Measurements from ENCODE around the gene ACCS. TPM values are rescaled to one million over a fixed set of nuclear protein-coding genes. Genes with fewer than 3 reads are reported as not detected.

Gene ACCS
- total and polyA plus RNA-seq, 2 of the 4 experiments (the other 2 are of a cell fraction), result 1.8 to 7.3 TPM

- no CpG with 5 or more reads among the region's 1 CpG for WGBS, 2 experiments (ENCODE audit: extremely low coverage in 2 of 2, insufficient read length in 1 of 2)
- Histone ChIP-seq H4K20me1 (ENCODE audit: insufficient read depth, low read length) (no peaks in the 10 kb centered on the region), H3K14ac (replicated peaks; ENCODE audit: low read depth, low read length) (no peak overlapping the region), H2AFZ (replicated peaks; ENCODE audit: low read length, poor library complexity) (no peak overlapping the region), H4K91ac (ENCODE audit: insufficient read depth, low read depth, low read length) (no peak overlapping the region), H3K4ac (ENCODE audit: low read depth, low read length) (no peak overlapping the region), H3K27ac (ENCODE audit: insufficient read depth, low read length) (no peak overlapping the region), H2BK5ac (ENCODE audit: low read depth, low read length, poor library complexity, severe bottlenecking) (no peak overlapping the region), H3K4me1 (ENCODE audit: control insufficient read depth, insufficient read depth, low read length) (no peaks in the 10 kb centered on the region), H3K4me2 (ENCODE audit: low read depth, low read length) (no peak overlapping the region), H3K56ac (ENCODE audit: extremely low read depth, insufficient read depth, low read length) (no peak overlapping the region), H3K4me3 (ENCODE audit: insufficient read depth, low read depth, low read length) (no peak overlapping the region), H3K23ac (ENCODE audit: low read depth, low read length) (no peak overlapping the region), H3K9ac (ENCODE audit: low read depth, low read length) (no peak overlapping the region), H2AK5ac (ENCODE audit: low read depth, low read length) (no peak overlapping the region), H4K5ac (ENCODE audit: low read depth, low read length) (no peak overlapping the region), H4K8ac (ENCODE audit: low read depth in 2 of 2, low read length in 2 of 2) (no peak overlapping the region), H3K9me3 (ENCODE audit: control insufficient read depth, insufficient read depth, low read length) (no peaks in the 10 kb centered on the region; the same call in 1 of the 2 replicates), H3K27me3 (ENCODE audit: control insufficient read depth, insufficient read depth, low read length) (peaks cover 6% of the 10 kb centered on the region; the same call in 1 of the 2 replicates), H3K79me1 (ENCODE audit: low read depth in 1 of 2, low read length in 2 of 2) (no peaks in the 10 kb centered on the region), H2BK20ac (ENCODE audit: low read depth, low read length) (no peak overlapping the region), H3K18ac (ENCODE audit: low read depth, low read length) (no peak overlapping the region), H2BK120ac (ENCODE audit: low read depth, low read length) (no peak overlapping the region), H2BK15ac (ENCODE audit: low read depth, low read length) (no peak overlapping the region), H2AK9ac (replicated peaks; ENCODE audit: low read depth, low read length, poor library complexity) (no peak overlapping the region), H3K9me1 (ENCODE audit: insufficient read depth, low read length) (no peaks in the 10 kb centered on the region), H3K36me3 (ENCODE audit: control insufficient read depth, insufficient read depth, low read length) (no peaks in the 10 kb centered on the region)
- CTCF ChIA-PET, result no interaction called here
- intact Hi-C loops (cut with micrococcal nuclease) (no loop called here), dilution Hi-C loops (cut with HindIII; ENCODE audit: low sequenced_read_pairs, unreplicated experiment) (loop anchor here (25.0 kb wide), 1 partner anchor 113 kb away; no protein-coding TSS in a partner anchor), in situ Hi-C loops (cut with MboI; ENCODE audit: low sequenced_read_pairs) (no loop called here)
- no TSS peak for BruUV-seq (replicated peaks)
- ATAC-seq (ENCODE audit: low read depth), result no peak
- POLR2A ChIA-PET (ENCODE audit: unreplicated experiment), result no interaction called here
- TF ChIP-seq FOS (IDR thresholded peaks at IDR 0.05; ENCODE audit: low read depth, low read length), result no peak
- TF ChIP-seq RFX5 (IDR thresholded peaks at IDR 0.05; ENCODE audit: low read depth, low read length), result no peak
- no peak for DNase-seq
Observed at GRCh38 chr11:44024977-44025376, 41.1 kb upstream of the ACCS start.

Measured in IMR-90 (cell line).